GM15510 (cell line): Measurements from ENCODE around the gene TIMM10B.

Experiments
- POLR2A ChIP-seq: IDR thresholded peaks from 3 replicates; pipeline ENCODE4 v1.6.1; 2011; ENCODE audit warnings: borderline replicate concordance; ENCODE audit not compliant: insufficient read length; ENCODE audit errors: extremely low read depth

The TIMM10B gene

DNA sequence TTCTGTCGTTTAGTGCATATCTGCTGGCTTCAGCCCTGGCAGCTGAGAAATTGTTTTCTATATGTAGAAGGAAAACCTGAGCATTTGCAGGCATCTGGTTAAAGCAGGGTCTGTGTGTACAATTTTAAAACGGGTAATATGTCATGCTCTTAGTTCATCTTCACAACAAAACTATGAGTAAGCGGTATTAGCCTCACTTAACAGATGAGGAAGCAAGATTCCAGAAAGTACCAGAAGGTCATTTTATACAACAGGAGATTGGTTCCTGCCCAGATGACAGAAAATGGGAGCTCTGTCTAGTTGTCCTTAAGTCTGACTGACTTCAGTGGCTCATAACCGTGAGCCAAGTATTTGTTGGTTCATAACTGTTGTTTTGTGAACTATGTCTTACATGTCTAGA lies 1.1 kb downstream of the TIMM10B start:
- no peak for TF ChIP-seq POLR2A

DNA sequence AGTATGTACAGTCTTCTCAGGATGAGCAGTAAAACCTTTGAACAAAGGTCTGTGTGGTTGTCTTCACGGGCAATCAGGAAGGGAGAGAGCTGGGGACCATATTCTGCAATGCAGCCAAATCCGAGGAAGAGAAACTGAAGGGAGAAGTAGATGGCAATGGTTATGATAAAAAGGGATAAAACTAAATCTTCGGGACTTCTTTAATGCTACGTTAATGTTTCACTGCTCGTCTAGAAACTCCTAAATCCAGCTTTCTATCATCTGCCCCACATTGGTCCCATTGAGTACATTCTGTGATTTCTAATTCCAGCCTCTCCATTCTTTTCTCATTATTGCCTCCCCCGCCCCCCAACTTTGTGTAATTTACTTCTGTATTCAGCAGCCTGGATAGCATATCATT lies 1.7 kb downstream of the TIMM10B start:
- TF ChIP-seq POLR2A = no peak

- TF ChIP-seq POLR2A = no peak
Observed at GRCh38 chr11:6485661-6486060, 4.4 kb downstream of the TIMM10B start.

GRCh38 chr11:6486256-6486655 lies 5.0 kb downstream of the TIMM10B start:
- TF ChIP-seq POLR2A = no peak

DNA sequence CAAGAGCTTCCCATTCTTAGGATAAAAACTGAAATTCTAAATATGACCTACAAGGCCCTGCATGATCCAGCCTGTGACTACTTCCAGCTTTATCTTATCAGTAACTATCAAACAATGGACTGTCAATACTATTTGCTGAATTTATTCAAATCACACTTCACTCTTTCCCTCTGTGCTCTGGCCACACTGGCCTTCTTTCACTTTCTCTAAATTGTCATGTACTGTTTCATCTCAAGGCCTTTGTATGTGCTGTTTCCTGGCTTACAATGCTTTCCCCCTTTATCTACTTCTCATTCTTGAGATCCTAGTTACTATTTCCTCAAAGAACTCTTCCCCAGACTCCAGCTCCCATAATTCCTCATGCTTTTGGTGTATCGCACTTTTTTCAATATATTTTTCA lies 5.6 kb downstream of the TIMM10B start:
- no peak for TF ChIP-seq POLR2A

GRCh38 chr11:6488342-6488741 lies 7.0 kb downstream of the TIMM10B start:
- TF ChIP-seq POLR2A = no peak

GRCh38 chr11:6488821-6489220 lies 7.5 kb downstream of the TIMM10B start:
- TF ChIP-seq POLR2A = no peak

GRCh38 chr11:6489306-6489705 lies 8.0 kb downstream of the TIMM10B start:
- no peak for TF ChIP-seq POLR2A

DNA sequence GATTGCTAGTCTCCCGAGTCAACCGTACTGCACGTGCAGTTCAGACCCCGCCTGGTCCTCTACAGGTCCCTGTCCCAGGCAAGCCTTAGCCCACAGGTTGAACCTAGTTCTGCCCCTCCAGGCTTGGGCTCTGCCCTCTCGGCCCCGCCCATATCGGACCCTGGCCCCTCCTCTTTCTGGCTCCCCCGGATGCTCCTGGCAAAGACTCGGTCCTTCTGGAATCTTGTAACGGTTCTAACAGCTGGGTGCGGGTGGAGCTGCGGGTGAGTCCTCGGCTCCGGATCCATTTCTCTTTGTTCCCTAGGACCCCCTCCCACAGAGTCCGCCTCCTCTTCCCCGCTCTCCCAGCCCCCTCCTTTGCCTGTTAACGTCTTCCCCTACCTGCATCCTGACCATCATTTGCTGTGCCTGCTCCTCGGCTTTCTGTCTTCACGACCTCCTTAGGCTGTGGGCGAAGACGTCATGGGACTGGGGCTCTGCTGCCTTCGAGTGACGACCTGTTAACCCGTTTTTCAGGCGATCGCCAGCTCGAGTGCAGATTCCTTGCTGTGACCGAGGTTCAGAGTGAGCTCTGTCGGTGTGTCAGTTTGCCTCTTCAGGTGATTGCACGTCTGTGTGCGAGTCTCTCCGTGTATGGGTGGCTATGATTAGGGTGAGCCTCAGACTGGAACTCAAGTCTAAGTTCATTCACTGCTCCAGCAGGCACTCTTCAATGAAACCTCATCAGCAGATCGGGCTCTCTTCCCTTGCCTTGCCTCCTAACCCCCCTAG lies 16.0 kb downstream of the TIMM10B start, which contains the start of gene DNHD1:
Gene DNHD1, plus strand, starts transcription at position 212 of the 771 bp plus-strand sequence. CDS start 936 bp downstream, outside the sequence.
- no peak for TF ChIP-seq POLR2A

DNA sequence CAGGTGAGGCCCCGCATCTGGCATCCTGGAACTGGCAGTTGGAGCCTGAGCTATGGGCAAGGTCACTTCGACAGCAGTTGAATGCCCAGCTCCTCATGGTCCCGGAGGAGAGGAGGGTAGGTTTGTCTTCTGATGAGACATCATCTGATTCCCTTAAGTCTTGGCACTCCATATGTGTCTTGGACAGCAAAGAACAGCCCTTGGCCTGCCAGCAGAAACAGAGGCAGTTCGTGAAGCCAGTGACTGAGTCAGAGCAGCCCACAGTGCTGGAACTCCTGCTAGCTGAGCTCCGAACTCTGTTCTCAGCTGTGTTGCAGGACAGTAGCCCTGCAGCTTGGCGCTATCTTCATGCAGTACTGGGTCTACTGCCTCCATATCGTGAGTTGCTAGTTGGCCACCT lies 16.8 kb downstream of the TIMM10B start:
- no peak for TF ChIP-seq POLR2A

GRCh38 chr11:6498544-6498943 lies 17.2 kb downstream of the TIMM10B start:
- no peak for TF ChIP-seq POLR2A

- TF ChIP-seq POLR2A = no peak
Observed at GRCh38 chr11:6502382-6502781, 21.1 kb downstream of the TIMM10B start.

- TF ChIP-seq POLR2A = no peak
Observed at GRCh38 chr11:6504166-6504565, 22.9 kb downstream of the TIMM10B start.

DNA sequence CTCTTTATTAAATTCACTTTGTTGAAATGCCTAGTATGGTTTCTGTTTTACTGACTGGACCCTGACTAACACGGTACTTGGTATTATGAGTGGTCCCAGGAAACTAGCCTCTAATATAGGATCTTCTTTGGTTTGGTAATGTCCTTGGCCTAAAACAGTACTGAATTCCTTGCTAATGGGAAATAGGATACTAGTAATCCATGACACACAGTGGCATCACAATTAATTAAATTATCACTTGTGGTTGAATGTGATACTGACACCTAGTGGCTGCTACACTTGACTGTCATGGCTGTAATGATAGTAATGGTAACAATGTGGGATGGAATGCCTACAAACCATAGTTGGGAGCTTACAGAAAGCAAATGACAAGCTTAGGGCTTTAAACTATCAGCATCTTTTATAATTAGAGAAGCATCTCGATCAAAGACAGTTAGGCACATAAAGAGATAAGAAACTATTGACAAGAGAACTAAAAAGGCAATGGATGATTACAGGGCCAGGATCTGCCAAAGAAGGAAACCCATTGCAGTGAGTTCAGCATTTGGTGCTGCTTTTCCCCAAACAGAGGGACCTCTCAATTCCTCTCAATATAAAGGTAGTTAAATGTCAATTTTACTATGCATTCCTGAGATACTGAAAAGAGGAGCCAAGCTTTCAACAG lies 24.4 kb downstream of the TIMM10B start:
- no peak for TF ChIP-seq POLR2A

DNA sequence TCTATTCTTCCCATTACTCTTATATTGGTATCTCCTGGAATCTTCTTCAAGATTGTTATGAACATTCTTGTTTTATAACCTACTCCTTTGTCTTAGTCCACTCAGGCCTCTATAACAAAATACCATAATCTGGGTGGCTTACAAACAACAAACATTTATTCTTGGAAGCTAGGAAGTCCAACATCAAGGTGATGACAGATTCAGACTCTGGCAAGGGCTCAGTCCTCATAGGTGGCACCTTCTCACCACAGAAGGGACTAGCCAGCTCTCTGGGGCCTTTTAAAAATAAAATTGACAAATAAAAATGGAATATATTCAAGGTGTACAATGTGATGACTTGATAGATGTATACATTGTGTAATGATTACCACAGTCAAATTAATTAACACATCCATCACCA lies 35.6 kb downstream of the TIMM10B start:
- no peak for TF ChIP-seq POLR2A

GRCh38 chr11:6520265-6520664 lies 39.0 kb downstream of the TIMM10B start:
- no peak for TF ChIP-seq POLR2A

GRCh38 chr11:6523253-6523652 lies 42.0 kb downstream of the TIMM10B start:
- TF ChIP-seq POLR2A = no peak

DNA sequence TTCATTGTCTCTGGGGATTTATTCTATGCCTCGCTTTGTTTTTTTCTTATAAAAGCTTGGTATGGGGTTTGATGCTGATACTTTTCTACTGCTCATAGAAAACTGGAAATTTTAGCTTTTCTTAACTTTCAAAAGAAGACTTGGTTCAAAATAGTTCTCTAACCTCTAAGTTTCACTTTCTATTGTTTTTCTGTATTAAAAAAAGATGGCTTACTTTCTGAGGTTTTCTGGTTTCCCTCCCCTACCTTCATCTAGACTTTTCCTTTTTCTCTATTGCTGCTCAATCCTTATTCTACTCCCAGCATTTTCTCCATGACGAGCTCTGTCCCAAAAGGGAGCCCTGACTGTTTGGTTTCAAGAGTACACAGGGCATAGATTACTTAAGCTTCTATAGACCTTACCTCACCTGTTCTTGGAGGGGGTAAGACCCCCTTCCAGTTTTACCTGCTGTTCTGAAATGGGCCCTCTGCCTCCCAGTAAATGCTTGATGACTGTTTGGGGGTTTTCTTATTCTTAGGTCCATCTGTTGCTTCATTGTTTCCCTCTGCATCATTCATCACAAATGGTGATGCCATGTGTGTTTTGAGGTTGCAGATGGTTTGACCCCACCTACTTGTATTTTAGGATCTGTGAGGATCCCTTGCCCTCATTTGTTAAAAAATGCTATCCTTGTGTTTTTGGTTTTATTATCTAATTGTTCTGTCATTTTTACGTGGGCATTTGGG lies 45.3 kb downstream of the TIMM10B start:
- TF ChIP-seq POLR2A = no peak
